Right forelimb (tissue), 1 donor: ENCODE results near the gene PPM1H.
"Not testable (repeated sequence)": the region's sequence is repeated elsewhere in the genome, so short reads cannot be mapped to it uniquely, and the experiment has no call there.

Experiments
- DNase-seq: peaks from one replicate; pipeline ENCODE4 v3.0.0-alpha.2; 2018

PPM1H gene

GRCh38 chr12:62668782-62669181 is 266.2 kb downstream of the PPM1H start:
- no peak for DNase-seq

DNA sequence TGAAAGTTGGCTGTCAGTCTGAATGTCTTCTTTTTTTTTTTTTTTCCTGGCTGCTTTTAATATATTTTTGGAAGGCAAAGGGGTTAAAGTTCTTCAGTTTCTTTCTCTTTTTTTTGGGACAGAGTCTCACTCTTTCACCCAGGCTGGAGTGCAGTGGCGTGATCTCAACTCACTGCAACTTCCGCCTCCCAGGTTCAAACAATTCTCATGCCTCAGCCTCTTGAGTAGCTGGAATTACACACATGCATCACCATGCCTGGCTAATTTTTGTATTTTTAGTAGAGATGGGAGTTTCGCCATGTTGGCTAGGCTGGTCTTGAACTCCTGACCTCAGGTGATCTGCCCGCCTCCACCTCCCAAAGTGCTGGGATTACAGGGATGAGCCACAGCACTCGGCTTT is 270.0 kb downstream of the PPM1H start:
- DNase-seq, result not testable (repeated sequence)

DNA sequence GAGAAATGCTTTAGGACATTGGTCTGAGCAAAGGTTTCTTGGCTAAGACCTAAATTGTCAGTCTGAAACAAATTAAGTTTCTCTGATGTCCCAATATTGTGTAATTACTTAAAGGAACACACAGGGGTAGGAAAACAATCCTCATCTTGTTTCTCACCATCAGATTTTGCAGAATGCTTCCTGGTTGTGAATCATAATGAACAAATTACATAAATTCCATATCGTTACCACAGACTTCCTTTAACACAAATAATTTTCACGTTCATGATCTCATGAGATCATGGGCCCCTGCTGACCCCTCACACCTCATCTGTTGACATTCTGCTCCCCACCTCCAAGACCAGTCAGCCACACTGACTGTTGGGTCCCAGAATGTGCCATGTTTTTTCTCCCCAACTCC is 274.2 kb downstream of the PPM1H start:
- DNase-seq, result no peak

DNA sequence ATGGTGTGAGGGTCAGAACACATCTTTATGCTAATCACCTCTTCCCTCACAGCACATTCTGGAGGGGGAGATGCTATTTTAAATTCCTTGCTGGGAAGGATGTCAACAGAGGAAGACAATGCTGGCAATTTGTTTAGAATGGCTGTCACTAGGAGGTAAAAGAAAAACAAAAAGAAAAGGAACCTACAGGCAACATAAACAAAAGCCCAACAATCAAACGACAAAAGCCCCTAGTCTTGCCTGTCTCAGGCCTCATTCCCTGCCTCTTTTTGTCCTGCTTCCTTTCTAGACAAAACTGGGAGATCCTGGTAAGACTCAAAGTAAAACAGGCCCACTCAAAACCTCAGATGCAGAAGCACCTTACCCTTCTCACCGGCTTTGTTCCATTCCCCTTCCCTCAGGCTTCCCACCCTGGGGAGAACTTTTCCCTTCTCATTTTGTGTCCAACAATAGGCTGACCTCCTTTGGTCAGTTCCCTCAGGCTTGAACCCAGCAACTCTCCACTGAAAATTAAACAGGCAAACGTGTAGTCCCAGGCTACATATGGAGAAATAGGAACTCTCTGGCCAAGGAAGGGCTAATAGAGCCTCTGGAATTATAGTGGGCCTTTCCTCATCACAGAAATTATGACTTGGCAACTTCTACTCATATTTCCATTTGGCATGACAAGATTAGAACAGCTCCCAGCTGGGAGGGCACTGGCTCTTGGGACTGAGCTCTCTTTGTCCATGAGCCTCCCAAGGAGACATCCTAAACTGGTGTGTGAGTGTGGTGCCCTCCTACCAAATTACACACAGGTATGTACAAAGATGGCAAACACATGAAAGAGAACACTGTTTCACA is 275.3 kb downstream of the PPM1H start:
- DNase-seq, result no peak

DNA sequence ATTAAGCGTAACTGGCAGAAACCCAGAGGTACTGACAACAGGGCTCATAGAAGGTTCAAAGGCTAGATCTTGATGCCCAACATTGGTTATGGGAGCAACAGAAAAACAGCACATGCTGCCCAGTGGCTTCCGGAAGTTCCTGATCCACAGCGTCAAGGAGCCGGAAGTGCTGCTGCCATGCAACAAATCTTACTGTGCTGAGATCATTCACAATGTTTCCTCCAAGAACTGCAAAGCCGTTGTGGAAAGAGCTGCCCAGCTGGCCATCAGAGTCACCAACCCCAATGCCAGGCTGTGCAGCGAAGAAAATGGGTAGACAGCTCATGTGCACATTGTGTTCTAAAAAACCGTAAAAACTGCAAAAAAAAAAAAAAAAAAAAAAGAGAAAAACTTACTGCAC is 276.0 kb downstream of the PPM1H start:
- no peak for DNase-seq

GRCh38 chr12:62657363-62657632 is 277.7 kb downstream of the PPM1H start:
- no peak for DNase-seq

- no peak for DNase-seq
Measured at GRCh38 chr12:62656591-62657362, 278.2 kb downstream of the PPM1H start.

- DNase-seq, result no peak
Measured at GRCh38 chr12:62655666-62656151, 279.2 kb downstream of the PPM1H start.

DNA sequence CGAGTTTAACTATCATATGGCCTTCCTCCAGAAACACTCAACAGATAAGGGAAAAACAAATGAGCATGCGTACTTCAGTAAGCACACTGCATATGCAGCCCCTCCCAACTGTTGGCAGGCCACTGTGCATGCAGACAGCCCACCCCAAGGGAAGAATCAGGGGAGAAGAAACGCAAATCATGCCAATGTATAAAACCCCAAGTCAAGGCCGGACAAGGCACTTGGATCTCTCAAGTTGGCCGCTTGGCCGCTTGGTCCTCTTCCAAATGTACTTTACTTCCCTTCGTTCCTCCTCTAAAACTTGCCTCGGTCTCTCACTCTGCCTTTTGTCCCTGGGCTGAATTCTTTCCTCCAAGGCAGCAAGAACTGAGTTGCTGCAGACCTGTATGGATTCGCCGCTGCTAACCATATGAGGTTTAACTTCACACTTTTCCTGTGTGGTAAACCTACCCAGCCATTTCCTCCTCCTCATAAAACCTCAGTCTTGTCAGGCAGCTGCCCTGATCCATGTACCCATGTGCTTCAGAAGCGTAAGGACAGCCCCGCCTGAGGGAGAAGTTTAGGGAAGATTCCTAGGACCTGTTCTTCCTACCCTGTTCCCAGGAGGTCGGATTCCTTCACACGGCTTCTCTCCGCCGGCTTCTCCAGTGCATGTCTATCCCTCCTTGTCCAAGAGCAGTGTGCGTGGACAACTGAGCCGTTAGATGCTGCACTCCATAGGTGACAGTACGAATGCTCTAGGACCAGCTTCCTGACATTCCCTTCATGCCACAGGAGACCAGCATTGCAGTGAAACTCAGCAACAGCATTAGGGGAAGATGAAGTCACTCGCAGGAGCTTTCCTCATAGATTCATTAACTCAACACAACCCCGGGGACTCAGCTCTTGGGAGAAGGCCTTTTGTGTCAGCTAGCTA is 280.4 kb downstream of the PPM1H start:
- DNase-seq, result no peak

GRCh38 chr12:62653740-62654139 is 281.2 kb downstream of the PPM1H start:
- no peak for DNase-seq

- no peak for DNase-seq
Measured at GRCh38 chr12:62653304-62653703, 281.6 kb downstream of the PPM1H start.

DNA sequence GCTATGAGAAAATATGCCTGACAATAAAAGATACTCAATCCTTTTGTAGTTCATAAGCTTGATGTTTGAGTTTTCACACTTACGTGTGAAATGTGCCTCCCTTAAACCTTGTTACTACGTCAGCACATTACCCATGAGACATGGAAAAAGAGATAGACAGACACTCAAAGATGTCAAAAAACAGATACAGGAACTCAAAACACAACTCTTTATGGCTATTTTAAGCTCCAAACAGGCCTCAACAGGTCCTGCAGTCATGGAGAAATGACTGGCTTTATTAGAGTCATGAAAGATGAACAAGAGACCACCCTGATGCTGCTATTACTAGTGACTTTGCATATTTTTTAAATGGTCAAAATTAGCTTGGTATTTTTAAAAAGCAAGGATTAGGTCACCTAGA is 283.8 kb downstream of the PPM1H start:
- no peak for DNase-seq

- DNase-seq, result no peak
Measured at GRCh38 chr12:62649412-62650138, 285.4 kb downstream of the PPM1H start.

DNA sequence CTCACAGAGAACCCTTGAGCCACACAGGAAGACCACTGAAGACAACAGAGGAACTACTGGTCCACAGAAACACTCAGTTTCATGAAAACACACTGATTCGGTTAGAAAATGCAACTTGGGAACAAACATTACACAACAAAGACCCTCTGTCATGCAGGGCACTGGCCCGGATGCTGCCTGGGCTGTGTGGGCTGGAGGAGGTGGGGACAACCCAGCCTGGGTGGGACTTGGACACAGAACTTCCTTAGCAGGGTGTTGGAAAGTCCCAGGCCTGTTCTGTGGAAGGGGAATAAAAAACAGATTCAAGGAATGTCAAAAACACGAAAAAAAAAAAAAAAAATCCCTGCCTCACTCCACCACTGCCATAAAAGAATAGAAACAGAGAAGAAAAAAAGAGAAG is 287.4 kb downstream of the PPM1H start:
- DNase-seq, result no peak

DNA sequence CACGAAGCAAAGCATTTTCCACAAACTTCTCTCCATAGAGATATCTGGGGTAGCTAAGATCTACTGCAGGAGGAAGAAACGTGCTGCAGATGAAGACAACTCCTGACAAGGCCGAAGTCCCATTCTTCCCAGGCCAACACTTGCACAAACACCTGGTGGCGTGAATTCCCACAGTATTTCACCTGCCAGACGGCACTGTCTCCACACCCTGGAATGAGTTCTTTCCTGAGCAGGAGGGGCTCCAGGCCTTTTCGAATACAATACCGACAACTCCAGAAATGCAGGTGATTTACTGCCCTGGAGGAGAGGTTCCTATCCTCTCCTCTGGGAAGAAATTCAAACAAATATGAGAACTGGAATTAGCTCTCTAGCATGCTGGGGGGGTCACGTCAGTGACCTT is 288.4 kb downstream of the PPM1H start:
- no peak for DNase-seq

DNA sequence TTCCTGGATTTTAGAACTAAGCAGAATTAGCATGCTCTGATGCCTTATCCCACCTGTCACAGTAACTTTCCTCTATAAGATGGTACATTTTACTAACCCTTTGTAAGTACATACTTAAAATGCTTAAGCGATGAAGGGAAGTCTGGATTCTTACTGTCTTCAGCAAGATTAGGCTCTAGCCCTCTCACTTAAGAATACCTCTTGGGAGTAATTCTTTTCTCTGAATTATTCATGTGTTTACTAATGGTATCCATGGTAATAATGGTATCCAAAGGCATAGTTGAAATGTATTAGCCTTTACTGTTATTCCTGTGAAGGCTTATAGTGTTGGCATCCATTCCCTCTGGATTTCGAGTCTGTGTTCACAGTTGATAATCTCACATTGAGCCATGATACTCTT is 291.5 kb downstream of the PPM1H start:
- no peak for DNase-seq

DNA sequence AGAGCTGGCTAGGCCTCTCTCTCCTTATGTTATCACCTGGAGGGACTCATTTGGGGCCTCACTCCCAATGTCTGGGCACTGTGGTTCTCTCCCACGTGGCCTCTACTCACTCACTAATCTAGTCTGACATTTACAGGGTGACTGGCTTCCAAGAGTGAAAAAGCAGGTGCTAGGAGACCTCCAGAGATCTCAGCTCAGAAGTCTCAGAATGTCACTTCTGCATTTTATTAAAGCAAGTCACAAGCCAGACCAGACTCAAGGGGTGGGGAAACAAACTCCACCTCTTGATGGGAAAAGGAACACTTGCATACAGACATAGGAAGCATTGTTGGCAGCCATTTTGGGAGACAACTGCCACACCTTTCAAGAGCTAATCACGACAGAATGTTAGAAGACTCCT is 292.5 kb downstream of the PPM1H start:
- no peak for DNase-seq

DNA sequence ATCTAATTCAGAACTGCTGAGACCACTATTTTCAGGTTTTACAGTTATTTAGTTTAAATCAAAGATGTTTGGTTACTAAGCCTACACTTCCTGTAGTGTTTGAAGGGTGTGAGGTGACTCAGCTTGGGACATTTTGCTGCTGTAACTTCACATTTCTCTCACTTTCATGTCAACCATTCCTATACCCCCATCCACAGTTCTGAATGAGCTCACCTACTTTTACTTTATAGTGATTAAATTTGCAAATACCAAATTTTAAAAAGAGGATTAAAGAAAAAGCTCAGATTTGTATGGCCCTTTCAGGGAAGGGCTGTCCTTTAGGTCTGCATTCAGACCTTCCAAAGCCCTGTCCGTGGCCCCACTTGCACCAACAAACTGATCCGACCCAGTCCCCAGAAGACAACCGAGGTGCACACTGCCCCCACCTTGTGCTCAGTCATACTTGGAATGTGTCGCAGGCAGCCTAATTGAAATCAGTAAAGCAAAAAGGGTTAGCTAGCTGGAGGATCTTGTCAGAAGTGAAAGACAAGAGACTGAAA is 294.0 kb downstream of the PPM1H start:
- no peak for DNase-seq

- no peak for DNase-seq
Measured at GRCh38 chr12:62637679-62638078, 297.3 kb downstream of the PPM1H start.

DNA sequence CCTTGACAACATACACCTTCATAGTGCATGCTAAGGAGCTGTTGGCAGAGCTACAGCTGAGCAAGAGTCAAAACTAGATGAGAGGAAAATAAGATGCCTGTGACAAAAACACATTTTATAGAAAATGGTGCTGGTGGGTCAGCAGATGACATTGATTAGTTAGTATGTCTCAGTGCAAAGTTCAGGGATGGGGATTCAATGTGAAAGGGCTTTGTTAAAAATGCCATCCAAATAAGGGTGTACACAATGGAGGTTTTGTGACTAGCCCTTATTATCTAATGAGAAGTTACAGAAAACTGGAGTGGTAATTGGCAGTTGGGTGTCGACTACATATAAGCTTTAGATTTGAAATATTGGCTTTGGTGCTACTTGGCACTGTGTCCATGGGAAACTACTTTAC is 299.3 kb downstream of the PPM1H start:
- DNase-seq, result no peak

DNA sequence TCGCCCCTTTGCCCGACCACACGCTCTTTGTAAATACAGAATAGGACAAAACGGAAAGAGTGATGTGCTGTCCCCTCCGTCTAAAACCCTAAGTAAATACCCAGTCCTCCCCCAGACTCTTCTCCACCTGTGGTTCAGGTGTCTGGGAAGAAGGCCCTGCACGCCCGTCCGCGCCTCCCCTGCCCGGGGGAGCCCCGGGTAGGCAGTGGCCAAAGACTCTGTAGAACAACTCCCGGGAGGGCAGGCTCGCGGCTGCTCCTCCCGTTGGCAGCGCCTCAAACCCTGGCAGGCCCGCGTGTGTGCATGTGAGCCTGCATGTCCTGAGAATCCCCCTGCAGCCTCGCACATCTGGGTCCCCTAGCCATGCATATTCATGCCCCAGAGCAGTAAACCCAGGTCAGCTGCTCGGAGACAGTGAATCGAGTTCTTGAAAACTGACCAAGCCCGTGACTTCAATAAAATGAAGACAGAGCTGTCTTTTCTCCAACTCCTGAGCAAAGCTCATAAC is 302.5 kb downstream of the PPM1H start:
- DNase-seq, result peak; percentile 80
